Measurements from ENCODE around the gene TMEM174. TPM values are rescaled to one million over a fixed set of nuclear protein-coding genes. Genes with fewer than 3 reads are reported as not detected.

The TMEM174 gene
- total and polyA plus RNA-seq, 2 of the 4 experiments (the other 2 are of a cell fraction): not detected

DNA sequence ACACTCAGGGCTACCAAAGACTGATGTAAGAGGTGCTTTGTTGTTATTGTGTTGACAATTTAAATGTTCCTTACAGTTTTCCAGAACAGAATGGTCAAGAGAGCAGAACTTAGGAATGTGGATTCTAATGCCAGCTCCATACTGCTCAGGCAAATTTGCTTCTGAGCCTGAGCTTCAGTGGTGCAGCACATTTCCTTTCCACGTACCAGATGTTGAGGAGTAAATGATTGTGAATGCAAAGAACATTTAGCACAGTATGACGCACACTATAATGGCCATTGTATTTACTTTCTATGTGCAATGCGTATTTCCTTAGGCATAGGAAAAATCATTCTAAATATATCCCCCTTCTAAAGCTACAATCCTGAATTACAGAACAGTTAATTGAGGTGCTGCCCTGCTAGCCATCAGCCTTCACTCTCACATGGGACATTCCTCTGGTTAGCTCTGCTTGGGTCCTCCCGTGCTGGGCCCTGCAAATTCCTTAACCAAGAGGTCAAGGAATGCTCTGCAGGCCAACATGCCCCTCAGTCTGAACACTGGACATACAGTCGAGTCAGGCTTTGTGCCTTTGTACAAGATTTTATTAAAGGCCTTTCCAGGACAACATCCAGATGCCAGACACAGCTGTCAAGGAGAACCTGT, 21.1 kb upstream of the TMEM174 start:
- DNase-seq (peak; percentile 18), ATAC-seq (ENCODE audit: low read depth) (peak; percentile 82)
- Histone ChIP-seq H4K5ac (ENCODE audit: low read depth, low read length) (no peak overlapping the region), H3K9ac (ENCODE audit: low read depth, low read length) (no peak overlapping the region), H4K20me1 (ENCODE audit: insufficient read depth, low read length) (no peaks in the 10 kb centered on the region), H2AK9ac (replicated peaks; ENCODE audit: low read depth, low read length, poor library complexity) (no peak overlapping the region), H3K27me3 (ENCODE audit: control insufficient read depth, insufficient read depth, low read length) (peaks cover 1% of the 10 kb centered on the region; the same call in 1 of the 2 replicates), H2BK20ac (ENCODE audit: low read depth, low read length) (no peak overlapping the region), H3K56ac (ENCODE audit: extremely low read depth, insufficient read depth, low read length) (no peak overlapping the region), H4K8ac (ENCODE audit: low read depth in 2 of 2, low read length in 2 of 2) (no peak overlapping the region), H2BK120ac (ENCODE audit: low read depth, low read length) (no peak overlapping the region), H3K4me1 (ENCODE audit: control insufficient read depth, insufficient read depth, low read length) (peaks cover 3% of the 10 kb centered on the region; the same call in 1 of the 2 replicates), H3K4me2 (ENCODE audit: low read depth, low read length) (no peak overlapping the region), H3K18ac (ENCODE audit: low read depth, low read length) (no peak overlapping the region), H3K27ac (ENCODE audit: insufficient read depth, low read length) (no peak overlapping the region), H2BK5ac (ENCODE audit: low read depth, low read length, poor library complexity, severe bottlenecking) (no peak overlapping the region), H3K4me3 (ENCODE audit: insufficient read depth, low read depth, low read length) (no peak overlapping the region), H3K9me1 (ENCODE audit: insufficient read depth, low read length) (0 out of 2 replicates have a peak, but pooled peaks cover 3% of the 10 kb centered on the region), H3K4ac (ENCODE audit: low read depth, low read length) (no peak overlapping the region), H3K79me1 (ENCODE audit: low read depth in 1 of 2, low read length in 2 of 2) (no peaks in the 10 kb centered on the region), H3K36me3 (ENCODE audit: control insufficient read depth, insufficient read depth, low read length) (no peaks in the 10 kb centered on the region), H2AFZ (replicated peaks; ENCODE audit: low read length, poor library complexity) (peak overlapping the region; percentile 67), H3K14ac (replicated peaks; ENCODE audit: low read depth, low read length) (0 out of 2 replicates have a peak overlapping the region, but pooled peaks have one; percentile 13), H2BK15ac (ENCODE audit: low read depth, low read length) (no peak overlapping the region), H4K91ac (ENCODE audit: insufficient read depth, low read depth, low read length) (no peak overlapping the region), H3K23ac (ENCODE audit: low read depth, low read length) (no peak overlapping the region), H3K9me3 (ENCODE audit: control insufficient read depth, insufficient read depth, low read length) (no peaks in the 10 kb centered on the region), H2AK5ac (ENCODE audit: low read depth, low read length) (peak overlapping the region; percentile 44; the same call in 1 of the 2 replicates)
- ChIA-PET CTCF (no interaction called here), POLR2A (ENCODE audit: unreplicated experiment) (no interaction called here)
- WGBS, 2 experiments (ENCODE audit: extremely low coverage in 2 of 2, insufficient read length in 1 of 2): 40% methylated on average over 1 of the region's 5 CpGs; no CpG with 5 or more reads in 1 of the 2 experiments
- BruUV-seq (replicated peaks): no TSS peak
- in situ Hi-C loops (cut with MboI; ENCODE audit: low sequenced_read_pairs) (no loop called here), dilution Hi-C loops (cut with HindIII; ENCODE audit: low sequenced_read_pairs, unreplicated experiment) (no loop called here), intact Hi-C loops (cut with micrococcal nuclease) (no loop called here)
- no peak for TF ChIP-seq SMC3 (IDR thresholded peaks at IDR 0.05; ENCODE audit: low read depth, low read length)
- TF ChIP-seq NFE2L2 (IDR thresholded peaks at IDR 0.05; ENCODE audit: low read depth, low read length): no peak

All from IMR-90 (cell line).